Nephron progenitor cell (in vitro differentiated cells): ENCODE results near the gene NOVA2.

Source experiments
- DNase-seq: peaks from one replicate; pipeline ENCODE4 v3.0.0; 2021
- H3K27ac Mint-ChIP-seq: 2 replicates; pipeline ENCODE4 v1.8.0; 2021; ENCODE audit warnings: mild to moderate bottlenecking, moderate library complexity, mixed read lengths
- H3K27me3 Mint-ChIP-seq: 2 replicates; pipeline ENCODE4 v1.8.0; 2021; ENCODE audit warnings: mild to moderate bottlenecking, low read depth, mixed read lengths; ENCODE audit not compliant: poor library complexity
- H3K36me3 Mint-ChIP-seq: 2 replicates; pipeline ENCODE4 v1.8.0; 2021; ENCODE audit warnings: low read depth, mixed read lengths
- H3K4me1 Mint-ChIP-seq: 2 replicates; pipeline ENCODE4 v1.8.0; 2021; ENCODE audit warnings: mixed read lengths
- H3K4me3 Mint-ChIP-seq: 2 replicates; pipeline ENCODE4 v1.8.0; 2021; ENCODE audit warnings: mild to moderate bottlenecking, moderate library complexity, mixed read lengths
- H3K9me3 Mint-ChIP-seq: 2 replicates; pipeline ENCODE4 v1.8.0; 2021; ENCODE audit warnings: mild to moderate bottlenecking, moderate library complexity, mixed read lengths
- TF ChIP-seq, protein P1 (sequence below): fragments of 200-600 bp; sonication (generic); IDR thresholded peaks from 2 replicates; pipeline ENCODE4 v1.5.0; 2021; ENCODE audit warnings: antibody characterized with exemption

The NOVA2 gene

DNA sequence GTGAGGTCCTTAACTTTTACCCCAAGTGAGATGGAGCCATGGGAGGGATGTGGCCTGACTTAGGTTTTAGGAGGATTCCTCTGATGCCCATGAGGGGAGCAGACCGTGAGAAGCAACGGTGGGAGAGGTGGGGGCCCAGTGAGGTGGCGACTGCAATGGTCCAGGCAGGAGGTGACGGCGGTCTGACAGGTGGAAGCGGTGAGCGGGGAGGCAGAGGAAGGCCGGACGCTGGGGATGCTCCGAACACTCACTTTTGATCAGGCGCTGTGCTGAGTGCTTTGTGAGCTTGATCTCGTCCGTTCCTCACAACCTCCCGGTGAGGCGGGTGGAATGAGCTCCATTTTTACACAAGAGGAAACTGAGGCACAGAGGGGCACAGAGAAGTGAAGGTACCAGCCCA, 11.6 kb downstream of the NOVA2 start:
- Mint-ChIP-seq H3K4me3 (no peak overlapping the region), H3K9me3 (no peaks in the 10 kb centered on the region), H3K27ac (no peak overlapping the region), H3K4me1 (peaks cover 6% of the 10 kb centered on the region), H3K36me3 (no peaks in the 10 kb centered on the region), H3K27me3 (peaks cover 82% of the 10 kb centered on the region)
- no peak for DNase-seq
- TF ChIP-seq, protein P1, sequence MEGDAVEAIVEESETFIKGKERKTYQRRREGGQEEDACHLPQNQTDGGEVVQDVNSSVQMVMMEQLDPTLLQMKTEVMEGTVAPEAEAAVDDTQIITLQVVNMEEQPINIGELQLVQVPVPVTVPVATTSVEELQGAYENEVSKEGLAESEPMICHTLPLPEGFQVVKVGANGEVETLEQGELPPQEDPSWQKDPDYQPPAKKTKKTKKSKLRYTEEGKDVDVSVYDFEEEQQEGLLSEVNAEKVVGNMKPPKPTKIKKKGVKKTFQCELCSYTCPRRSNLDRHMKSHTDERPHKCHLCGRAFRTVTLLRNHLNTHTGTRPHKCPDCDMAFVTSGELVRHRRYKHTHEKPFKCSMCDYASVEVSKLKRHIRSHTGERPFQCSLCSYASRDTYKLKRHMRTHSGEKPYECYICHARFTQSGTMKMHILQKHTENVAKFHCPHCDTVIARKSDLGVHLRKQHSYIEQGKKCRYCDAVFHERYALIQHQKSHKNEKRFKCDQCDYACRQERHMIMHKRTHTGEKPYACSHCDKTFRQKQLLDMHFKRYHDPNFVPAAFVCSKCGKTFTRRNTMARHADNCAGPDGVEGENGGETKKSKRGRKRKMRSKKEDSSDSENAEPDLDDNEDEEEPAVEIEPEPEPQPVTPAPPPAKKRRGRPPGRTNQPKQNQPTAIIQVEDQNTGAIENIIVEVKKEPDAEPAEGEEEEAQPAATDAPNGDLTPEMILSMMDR = no peak

DNA sequence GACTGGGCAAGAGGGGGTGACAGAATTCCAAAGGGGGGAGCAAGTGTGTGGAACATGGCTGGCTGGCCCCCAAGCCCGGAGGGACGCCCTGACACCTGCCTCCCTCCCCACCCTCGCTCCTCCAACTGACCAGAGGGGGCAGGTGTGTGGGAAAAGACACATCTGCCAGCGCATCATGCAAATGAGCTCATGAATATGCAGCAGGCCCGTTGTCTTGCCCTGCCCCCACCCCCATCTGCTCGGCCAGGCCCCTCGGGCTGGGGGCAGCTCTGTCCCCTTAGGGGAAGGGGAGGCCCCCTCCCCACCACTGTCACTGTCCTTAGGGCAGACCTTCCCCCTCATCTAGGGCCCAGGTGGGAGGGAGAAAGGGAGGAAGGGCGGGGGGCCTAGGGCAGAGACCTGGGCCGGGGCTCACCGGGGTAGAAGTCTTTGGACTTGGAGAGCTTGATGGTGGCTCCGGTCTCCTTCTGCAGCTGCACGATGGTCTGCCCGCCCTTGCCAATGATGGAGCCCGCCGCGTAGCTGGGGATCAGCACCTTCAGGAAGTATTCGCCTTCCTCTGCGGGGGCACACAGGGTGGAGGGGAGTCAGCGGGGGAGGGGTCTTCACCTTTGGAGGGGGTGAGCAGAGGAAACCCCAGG, 12.9 kb downstream of the NOVA2 start:
- no peak overlapping the region for H3K27ac Mint-ChIP-seq
- H3K4me3 Mint-ChIP-seq = no peak overlapping the region
- H3K4me1 Mint-ChIP-seq = peaks cover 6% of the 10 kb centered on the region

DNA sequence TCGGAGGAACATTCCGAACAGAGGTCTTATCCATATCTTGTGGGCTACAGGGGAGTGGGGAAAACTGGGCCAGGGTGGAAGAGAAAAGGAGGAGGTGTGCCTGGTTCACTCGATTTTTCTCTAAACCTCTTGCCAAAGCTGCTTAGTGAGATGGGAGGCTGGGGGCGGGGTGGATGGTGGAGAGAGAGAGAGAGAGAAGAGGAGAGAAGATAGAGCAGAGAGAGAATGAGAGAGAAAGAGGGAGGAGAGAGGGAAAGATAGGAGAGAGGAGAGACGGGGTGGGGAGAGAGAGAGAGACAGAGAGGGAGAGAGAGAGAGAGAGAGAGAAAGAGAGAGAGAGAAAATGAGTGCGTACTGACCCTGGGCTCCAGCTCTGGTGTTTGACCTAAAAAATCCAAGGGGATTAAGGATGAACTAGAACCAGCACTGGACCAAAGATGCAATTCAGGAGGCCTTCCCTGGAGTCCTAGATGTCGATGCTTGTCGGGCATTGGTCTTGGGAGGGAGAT, 14.1 kb downstream of the NOVA2 start:
- no peaks in the 10 kb centered on the region for H3K36me3 Mint-ChIP-seq
- peaks cover 6% of the 10 kb centered on the region for H3K4me1 Mint-ChIP-seq
- H3K27ac Mint-ChIP-seq = no peak overlapping the region
- TF ChIP-seq, protein P1 = no peak
- no peak for DNase-seq
- no peaks in the 10 kb centered on the region for H3K9me3 Mint-ChIP-seq
- peaks cover 81% of the 10 kb centered on the region for H3K27me3 Mint-ChIP-seq
- H3K4me3 Mint-ChIP-seq = no peak overlapping the region

More for the DNA sequence above, 12.9 kb downstream of the NOVA2 start:
- DNase-seq = peak; percentile 31
- Mint-ChIP-seq H3K27me3 (peaks cover 80% of the 10 kb centered on the region), H3K9me3 (no peaks in the 10 kb centered on the region), H3K36me3 (no peaks in the 10 kb centered on the region)
- TF ChIP-seq, protein P1 = no peak

DNA sequence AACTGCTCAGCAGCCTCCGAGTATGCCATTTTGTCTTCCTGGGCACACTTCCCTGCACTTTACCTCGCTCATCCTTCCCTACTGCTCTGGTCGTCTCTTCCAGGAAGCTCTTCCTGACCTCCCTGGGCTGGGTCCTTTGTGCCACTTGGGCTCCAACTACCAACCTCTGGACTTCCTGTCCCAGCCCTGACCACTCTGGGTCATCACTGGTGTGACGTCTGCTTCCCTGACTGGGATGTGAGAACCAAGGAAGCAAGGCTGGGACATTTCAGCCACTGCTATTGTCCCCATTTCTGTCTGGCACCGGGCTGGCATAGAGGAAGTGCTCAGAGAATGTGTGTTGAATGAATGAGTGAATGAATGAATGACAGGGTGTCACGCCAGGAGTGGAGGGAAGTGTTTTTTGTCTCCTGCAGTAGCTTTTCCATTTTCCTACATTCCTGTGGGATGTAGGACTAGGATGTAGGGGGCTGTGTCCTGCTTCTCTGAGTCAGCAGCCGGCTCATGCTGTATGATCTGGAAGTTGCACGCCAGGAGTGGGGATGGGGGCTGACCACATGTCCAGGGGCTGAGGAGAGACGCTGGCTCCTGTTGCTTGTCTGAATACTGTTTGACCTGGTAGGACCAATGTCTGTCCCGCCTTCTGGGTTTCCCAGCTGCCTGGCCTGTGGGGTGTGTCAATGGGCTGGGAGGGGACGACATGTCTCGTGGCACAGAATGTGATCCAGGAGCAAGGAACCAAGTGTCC, 14.7 kb downstream of the NOVA2 start:
- H3K27me3 Mint-ChIP-seq = peaks cover 77% of the 10 kb centered on the region
- no peak overlapping the region for H3K4me3 Mint-ChIP-seq
- peaks cover 6% of the 10 kb centered on the region for H3K4me1 Mint-ChIP-seq
- H3K9me3 Mint-ChIP-seq = no peaks in the 10 kb centered on the region
- no peaks in the 10 kb centered on the region for H3K36me3 Mint-ChIP-seq
- H3K27ac Mint-ChIP-seq = no peak overlapping the region
- no peak for DNase-seq
- TF ChIP-seq, protein P1 = no peak

DNA sequence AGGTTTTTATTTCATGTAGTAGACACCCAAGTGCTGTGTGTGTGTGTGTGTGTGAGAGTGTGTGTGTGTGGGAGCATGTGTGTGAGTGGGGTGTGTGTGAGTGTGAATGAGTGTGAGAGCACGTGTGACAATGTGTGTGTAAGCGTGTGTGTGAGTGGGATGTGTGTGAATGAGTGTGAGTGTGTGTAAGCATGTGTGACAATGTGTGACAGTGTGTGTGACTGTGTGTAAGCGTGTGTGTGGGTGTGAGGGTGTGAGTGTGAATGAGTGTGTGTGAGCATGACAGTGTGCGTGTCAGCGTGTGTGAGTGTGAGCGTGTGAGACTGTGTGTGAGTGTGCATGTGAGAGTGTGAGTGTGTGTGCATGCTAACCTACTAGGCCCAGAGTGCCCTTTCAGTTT, 15.3 kb downstream of the NOVA2 start:
- H3K36me3 Mint-ChIP-seq = no peaks in the 10 kb centered on the region
- TF ChIP-seq, protein P1 = no peak
- no peak overlapping the region for H3K27ac Mint-ChIP-seq
- H3K4me3 Mint-ChIP-seq = no peak overlapping the region
- no peaks in the 10 kb centered on the region for H3K9me3 Mint-ChIP-seq
- no peak for DNase-seq
- H3K4me1 Mint-ChIP-seq = peaks cover 7% of the 10 kb centered on the region
- peaks cover 72% of the 10 kb centered on the region for H3K27me3 Mint-ChIP-seq
